22Rv1 (cell line): Measurements from ENCODE around the gene EVI2A.
"Not testable (repeated sequence)": the region's sequence is repeated elsewhere in the genome, so short reads cannot be mapped to it uniquely, and the experiment has no call there.

Experiments
- H3K27ac ChIP-seq: fragments of 450-650 bp; 2 replicates; pipeline ENCODE4 v1.5.1; 2017
- CTCF ChIP-seq: fragments of 450-650 bp; IDR thresholded peaks from 2 replicates; pipeline ENCODE4 v1.5.1; 2017; ENCODE audit warnings: mild to moderate bottlenecking
- ZFX ChIP-seq: fragments of 450-650 bp; IDR thresholded peaks from 2 replicates; pipeline ENCODE4 v1.6.1; 2017; ENCODE audit warnings: antibody characterized with exemption, borderline replicate concordance

The EVI2A gene

GRCh38 chr17:31320791-31321190 lies 631 bp downstream of the EVI2A start:
- H3K27ac ChIP-seq = no peak overlapping the region

GRCh38 chr17:31320241-31320640 lies 1.2 kb downstream of the EVI2A start:
- TF ChIP-seq ZFX (no peak), CTCF (no peak)
- H3K27ac ChIP-seq = no peak overlapping the region

More at GRCh38 chr17:31320791-31321190, 631 bp downstream of the EVI2A start:
- TF ChIP-seq CTCF (no peak), ZFX (no peak)

DNA sequence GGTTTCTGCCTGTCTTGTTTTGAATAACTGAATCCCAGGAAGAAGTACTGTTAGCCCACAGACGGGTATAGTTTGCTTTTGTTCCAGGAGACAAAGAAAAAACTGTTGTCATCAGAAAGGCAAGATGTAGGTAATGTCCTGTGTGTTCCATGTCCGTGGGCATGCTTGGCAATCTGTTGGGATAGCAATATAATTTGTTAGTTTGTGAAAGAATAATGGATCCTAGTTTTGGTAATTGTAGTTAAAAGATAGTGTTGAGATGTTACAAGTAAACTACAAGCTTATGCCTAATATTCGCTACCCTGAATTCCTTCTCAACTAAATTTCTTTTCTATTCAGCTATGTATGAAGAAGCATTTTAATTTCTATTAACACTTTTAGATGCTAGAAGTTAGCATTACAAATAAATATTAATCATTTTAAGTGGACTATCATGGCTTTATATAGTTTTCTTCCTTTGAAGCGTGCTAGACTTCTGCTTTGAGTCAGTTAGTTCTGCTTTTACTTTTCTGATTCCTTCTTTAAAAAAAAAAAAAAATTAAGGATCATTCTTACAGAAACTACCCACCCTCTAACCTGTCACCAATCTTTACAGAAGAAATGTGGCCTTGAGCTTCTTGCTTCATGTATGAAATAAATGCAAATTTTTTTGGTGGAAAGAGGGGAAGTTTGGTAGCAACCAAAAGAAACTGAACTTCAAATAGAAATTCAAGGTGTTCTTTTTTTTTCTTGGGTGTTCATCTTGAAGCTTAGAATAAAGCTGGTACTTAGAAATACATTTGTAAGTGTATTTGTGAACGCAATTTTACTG lies 2.4 kb downstream of the EVI2A start:
- TF ChIP-seq CTCF = no peak
- TF ChIP-seq ZFX = no peak
- H3K27ac ChIP-seq = no peak overlapping the region

DNA sequence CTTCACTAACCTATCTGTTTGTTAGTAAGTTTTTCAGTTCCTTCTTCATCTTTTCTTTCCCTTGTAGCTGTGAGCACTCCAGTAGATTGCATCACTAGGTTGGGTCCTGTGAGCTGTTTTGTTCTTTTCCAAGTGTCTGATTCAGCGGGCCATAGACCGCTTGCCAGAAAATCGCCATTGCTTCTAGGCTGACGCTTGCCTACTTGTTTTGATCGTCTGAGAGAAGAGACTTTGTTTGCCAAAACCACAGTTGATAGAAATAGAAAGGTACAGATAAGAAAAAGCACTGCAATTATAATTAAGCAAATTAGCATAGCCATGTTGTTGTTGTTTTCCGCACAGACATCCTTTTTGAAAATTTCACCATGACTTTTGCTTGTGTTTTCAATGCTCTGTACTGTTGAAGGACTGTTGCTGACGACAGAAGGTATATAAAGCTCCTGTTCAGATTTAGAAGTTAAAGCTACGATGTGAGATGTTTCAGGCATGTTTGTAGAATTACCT lies 3.1 kb downstream of the EVI2A start:
- no peak for TF ChIP-seq ZFX
- no peak for TF ChIP-seq CTCF
- H3K27ac ChIP-seq = no peak overlapping the region

DNA sequence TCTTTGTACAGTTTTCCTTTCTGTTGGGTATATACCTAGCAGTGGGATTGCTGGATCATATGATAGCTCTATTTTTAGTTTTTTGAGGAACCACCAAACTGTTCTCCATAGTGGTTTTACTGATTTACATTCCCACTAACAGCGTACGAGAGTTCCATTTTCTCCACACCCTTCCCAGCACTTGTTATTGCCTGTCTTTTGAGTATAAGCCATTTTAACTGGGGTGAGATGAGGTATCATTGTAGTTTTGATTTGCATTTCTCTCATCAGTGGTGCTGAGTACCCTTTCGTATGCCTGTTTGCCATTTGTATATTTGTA lies 6.7 kb downstream of the EVI2A start:
- no peak for TF ChIP-seq ZFX
- no peak for TF ChIP-seq CTCF

DNA sequence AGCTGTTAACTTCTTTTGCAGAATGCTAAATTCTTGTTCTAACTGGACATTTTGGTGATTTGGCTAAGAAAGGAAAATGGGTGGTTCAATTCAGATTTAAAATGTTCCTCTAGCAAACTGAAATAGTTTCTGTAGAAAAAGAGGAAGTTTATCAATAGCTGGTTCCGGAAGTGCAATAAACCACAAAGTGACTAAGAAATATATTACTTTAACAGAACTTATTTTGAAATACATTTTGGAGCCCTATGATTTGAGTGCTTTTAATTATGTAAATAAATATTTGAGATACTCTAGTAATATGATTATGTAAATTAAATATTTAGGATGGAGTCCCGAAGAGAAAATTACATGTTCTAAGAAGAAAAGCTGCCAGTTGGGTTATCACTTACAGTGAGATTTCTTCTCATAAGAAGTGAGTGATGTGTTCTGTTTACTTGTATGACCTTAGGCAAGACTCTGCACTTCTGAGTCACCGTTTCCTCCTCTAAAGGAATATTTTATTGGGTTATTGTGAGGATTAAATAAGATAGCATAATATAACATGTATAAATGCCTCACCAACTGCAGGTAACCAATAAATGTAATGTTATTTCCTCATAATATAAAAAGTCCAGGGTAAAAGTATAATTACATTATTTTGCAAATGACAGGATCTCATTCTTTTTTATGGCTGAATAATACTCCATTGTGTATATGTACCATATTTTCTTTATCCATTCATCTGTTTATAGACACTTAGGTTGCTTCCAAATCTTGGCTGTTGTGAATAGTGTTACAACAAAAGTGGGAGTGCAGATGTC lies 7.2 kb downstream of the EVI2A start, which contains the start of gene EVI2B:
Gene EVI2B, minus strand, starts transcription at position 73 of the 800 bp plus-strand sequence. CDS start 8,445 bp downstream, outside the sequence.
- TF ChIP-seq CTCF (no peak), ZFX (no peak)
- no peak within 1 kb of the TSS for H3K27ac ChIP-seq

More for the DNA sequence above, 6.7 kb downstream of the EVI2A start:
- no peak overlapping the region for H3K27ac ChIP-seq

- not testable (repeated sequence) for H3K27ac ChIP-seq
Observed at GRCh38 chr17:31312223-31312622, 9.2 kb downstream of the EVI2A start.
